ENCODE results near the gene PCF11.
"Not testable (repeated sequence)": the region's sequence is repeated elsewhere in the genome, so short reads cannot be mapped to it uniquely, and the experiment has no call there.

The PCF11 gene

DNA sequence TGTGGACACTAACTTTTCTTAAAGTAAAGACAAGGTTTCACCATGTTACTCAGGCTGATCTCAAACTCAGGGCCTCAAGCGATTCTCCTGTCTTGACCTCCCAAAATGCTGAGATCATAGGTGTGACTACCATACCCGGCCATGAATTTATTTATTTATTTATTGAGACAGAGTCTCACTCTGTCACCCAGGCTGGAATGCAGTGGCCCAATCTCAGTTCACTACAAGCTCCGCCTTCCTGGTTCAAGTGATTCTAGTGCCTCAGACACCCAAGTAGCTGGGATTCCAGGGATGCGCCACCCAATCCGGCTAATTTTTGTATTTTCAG is 29.7 kb upstream of the PCF11 start:
- H3K4me3 Mint-ChIP-seq: no peak overlapping the region
- no peak for DNase-seq

GRCh38 chr11:83132191-83132590 is 24.7 kb upstream of the PCF11 start:
- Mint-ChIP-seq H3K27me3 (no peaks in the 10 kb centered on the region), H3K4me1 (ENCODE audit: low read depth in 2 of 2) (no peaks in the 10 kb centered on the region), H3K27ac (no peak overlapping the region), H3K36me3 (ENCODE audit: insufficient read depth) (no peaks in the 10 kb centered on the region), H3K4me3 (no peak overlapping the region), H3K9me3 (no peaks in the 10 kb centered on the region)
- DNase-seq: no peak
- ATAC-seq (replicated peaks): no peak

More for the DNA sequence above, 29.7 kb upstream of the PCF11 start:
- H3K4me1 Mint-ChIP-seq (ENCODE audit: low read depth in 2 of 2): peaks cover 5 to 9% of the 10 kb centered on the region in 2 donors
- H3K36me3 Mint-ChIP-seq (ENCODE audit: insufficient read depth): no peaks in the 10 kb centered on the region
- no peaks in the 10 kb centered on the region for H3K9me3 Mint-ChIP-seq
- no peak for ATAC-seq (replicated peaks)
- no peak overlapping the region for H3K27ac Mint-ChIP-seq
- no peaks in the 10 kb centered on the region for H3K27me3 Mint-ChIP-seq

DNA sequence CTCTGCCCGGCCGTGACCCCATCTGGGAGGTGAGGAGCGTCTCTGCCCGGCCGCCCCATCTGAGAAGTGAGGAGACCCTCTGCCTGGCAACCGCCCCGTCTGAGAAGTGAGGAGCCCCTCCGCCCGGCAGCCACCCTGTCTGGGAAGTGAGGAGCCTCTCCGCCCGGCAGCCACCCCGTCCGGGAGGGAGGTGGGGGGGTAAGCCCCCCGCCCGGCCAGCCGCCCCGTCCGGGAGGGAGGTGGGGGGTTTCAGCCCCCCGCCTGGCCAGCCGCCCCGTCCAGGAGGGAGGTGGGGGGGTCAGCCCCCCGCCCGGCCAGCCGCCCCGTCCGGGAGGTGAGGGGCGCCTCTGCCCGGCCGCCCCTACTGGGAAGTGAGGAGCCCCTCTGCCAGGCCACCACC is 23.7 kb upstream of the PCF11 start:
- ATAC-seq (replicated peaks); H3K27ac Mint-ChIP-seq; H3K27me3 Mint-ChIP-seq; H3K36me3 Mint-ChIP-seq (ENCODE audit: insufficient read depth); H3K4me1 Mint-ChIP-seq (ENCODE audit: low read depth in 2 of 2); DNase-seq; H3K9me3 Mint-ChIP-seq; H3K4me3 Mint-ChIP-seq: not testable (repeated sequence)

DNA sequence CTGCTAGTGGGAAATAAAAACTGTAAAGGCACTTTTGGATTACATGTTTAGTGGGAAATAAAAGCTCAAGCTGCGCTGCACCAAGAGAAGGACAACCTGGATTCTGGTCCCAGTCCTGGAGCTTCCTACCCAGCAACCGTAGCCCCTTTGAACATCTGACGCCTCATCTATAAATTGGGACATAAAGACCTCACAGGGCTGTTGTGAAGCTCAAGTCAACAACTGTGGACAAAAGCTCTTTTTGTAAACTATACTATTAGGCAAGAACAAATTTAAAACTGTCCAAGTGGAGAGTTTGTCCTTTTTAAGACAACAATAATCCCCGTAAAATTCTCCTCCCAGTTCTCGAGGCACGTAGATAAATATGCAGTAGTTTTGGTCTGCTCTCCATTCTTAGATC is 17.6 kb upstream of the PCF11 start:
- peaks cover 3% of the 10 kb centered on the region for H3K36me3 Mint-ChIP-seq (ENCODE audit: insufficient read depth)
- no peaks in the 10 kb centered on the region for H3K27me3 Mint-ChIP-seq
- ATAC-seq (replicated peaks) (no peak), DNase-seq (no peak)
- no peaks in the 10 kb centered on the region for H3K4me1 Mint-ChIP-seq (ENCODE audit: low read depth in 2 of 2)
- H3K9me3 Mint-ChIP-seq: no peaks in the 10 kb centered on the region
- no peak overlapping the region for H3K27ac Mint-ChIP-seq
- H3K4me3 Mint-ChIP-seq: no peak overlapping the region

DNA sequence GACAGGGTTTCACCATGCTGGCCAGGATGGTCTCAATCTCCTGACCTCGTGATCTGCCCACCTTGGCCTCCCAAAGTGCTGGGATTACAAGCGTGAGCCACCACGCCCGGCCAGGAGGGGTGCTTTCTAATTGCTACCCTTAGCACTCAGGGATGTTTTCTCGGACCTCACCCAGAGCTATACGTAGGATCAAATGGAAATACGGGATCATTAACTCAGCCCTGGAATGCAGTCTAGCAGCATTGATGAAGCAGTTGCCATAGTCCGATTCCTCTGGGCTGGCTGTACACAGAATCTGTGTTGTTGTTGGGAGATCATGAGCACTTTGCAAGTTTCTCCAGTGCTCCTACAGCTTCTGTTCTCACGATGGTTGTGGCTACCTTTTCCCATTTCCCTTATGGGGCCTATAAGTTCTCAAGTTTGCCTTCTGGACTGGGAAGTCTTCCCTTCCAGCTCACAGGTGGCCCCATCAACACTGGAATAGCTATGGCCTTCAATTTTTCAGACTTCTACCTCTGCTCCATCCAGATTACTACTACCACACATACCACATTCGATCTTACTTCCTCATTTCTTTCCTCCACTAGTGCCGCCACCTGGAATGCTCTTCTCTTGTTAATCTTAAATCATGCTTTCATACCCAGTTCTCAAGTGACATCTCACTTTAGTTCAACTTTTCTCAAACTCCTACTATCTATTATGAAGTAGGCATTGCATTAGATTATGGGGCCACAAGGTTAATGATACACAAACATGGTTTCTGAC is 16.1 kb upstream of the PCF11 start:
- Mint-ChIP-seq H3K9me3 (no peaks in the 10 kb centered on the region), H3K27me3 (peaks cover 6 to 8% of the 10 kb centered on the region in 2 donors), H3K27ac (no peak overlapping the region), H3K36me3 (ENCODE audit: insufficient read depth) (peaks cover 3% of the 10 kb centered on the region), H3K4me1 (ENCODE audit: low read depth in 2 of 2) (no peaks in the 10 kb centered on the region), H3K4me3 (no peak overlapping the region)
- ATAC-seq (replicated peaks) (no peak), DNase-seq (no peak)

- Mint-ChIP-seq H3K36me3 (ENCODE audit: insufficient read depth) (no peaks in the 10 kb centered on the region), H3K27ac (no peak overlapping the region), H3K9me3 (no peaks in the 10 kb centered on the region), H3K4me3 (no peak overlapping the region), H3K4me1 (ENCODE audit: low read depth in 2 of 2) (no peaks in the 10 kb centered on the region), H3K27me3 (peaks cover 6 to 8% of the 10 kb centered on the region in 2 donors)
- ATAC-seq (replicated peaks) (no peak), DNase-seq (no peak)
Measured at GRCh38 chr11:83147895-83148294, 9.0 kb upstream of the PCF11 start.

DNA sequence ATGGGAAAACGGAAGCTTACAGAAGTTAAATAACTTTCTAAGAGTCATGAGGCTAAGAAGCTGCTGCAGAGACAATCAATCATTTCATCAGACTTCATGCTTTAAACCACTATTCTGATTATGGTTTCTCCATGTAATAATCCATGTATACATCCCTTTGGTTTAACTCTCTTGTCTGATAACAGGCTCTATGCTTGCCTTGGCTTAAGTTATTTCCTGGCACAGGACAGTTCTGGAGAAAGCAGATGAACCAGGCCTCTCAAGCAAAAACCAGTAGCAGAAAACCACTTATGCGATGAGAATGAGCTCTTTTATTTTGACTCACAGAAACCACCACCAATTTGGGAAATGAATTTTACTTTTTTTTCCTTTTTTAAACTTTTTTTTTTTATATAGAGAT is 6.5 kb upstream of the PCF11 start:
- H3K27ac Mint-ChIP-seq: no peak overlapping the region
- H3K4me3 Mint-ChIP-seq: no peak overlapping the region

DNA sequence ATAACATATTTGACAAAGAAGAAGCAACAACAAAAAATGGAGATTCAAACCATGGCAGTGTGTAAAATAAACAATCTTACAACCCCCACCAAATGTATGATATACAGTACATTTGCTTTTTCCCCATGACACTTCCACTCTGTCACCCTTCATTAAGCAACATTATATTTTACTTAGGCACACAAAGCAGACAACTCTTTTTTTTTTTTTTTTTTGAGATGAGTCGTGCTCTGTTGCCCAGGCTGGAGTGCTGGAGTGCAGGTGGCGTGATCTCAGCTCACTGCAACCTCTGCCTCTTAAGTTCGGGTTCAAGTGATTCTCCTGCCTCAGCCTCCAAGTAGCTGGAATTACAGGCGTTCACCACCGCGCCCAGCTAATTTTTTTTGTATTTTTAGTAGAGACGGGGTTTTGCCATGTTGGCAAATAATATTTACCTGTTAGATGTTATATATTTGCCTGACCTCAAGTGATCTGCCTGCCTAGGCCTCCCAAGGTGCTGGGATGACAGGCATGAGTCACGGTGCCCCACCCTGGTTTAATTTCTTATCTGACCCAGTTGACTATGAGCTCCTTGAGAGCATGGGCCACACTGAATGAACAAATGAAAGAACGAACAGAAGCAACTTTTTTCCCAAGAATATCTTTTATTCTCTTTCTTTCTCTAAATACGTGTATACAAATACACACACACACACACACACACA is 5.5 kb upstream of the PCF11 start:
- no peak overlapping the region for H3K4me3 Mint-ChIP-seq
- ATAC-seq (replicated peaks): no peak
- DNase-seq: no peak
- no peaks in the 10 kb centered on the region for H3K9me3 Mint-ChIP-seq
- no peaks in the 10 kb centered on the region for H3K4me1 Mint-ChIP-seq (ENCODE audit: low read depth in 2 of 2)
- no peaks in the 10 kb centered on the region for H3K27me3 Mint-ChIP-seq
- H3K27ac Mint-ChIP-seq: no peak overlapping the region
- H3K36me3 Mint-ChIP-seq (ENCODE audit: insufficient read depth): peaks cover 11% of the 10 kb centered on the region

More for the DNA sequence above, 6.5 kb upstream of the PCF11 start:
- H3K4me1 Mint-ChIP-seq (ENCODE audit: low read depth in 2 of 2): no peaks in the 10 kb centered on the region
- H3K9me3 Mint-ChIP-seq: no peaks in the 10 kb centered on the region
- peaks cover 2% of the 10 kb centered on the region for H3K36me3 Mint-ChIP-seq (ENCODE audit: insufficient read depth)
- no peak for DNase-seq
- ATAC-seq (replicated peaks): no peak
- H3K27me3 Mint-ChIP-seq: no peaks in the 10 kb centered on the region

- ATAC-seq (replicated peaks) (no peak), DNase-seq (no peak)
- H3K9me3 Mint-ChIP-seq: no peaks in the 10 kb centered on the region
- no peak overlapping the region for H3K4me3 Mint-ChIP-seq
- H3K27me3 Mint-ChIP-seq: no peaks in the 10 kb centered on the region
- no peaks in the 10 kb centered on the region for H3K4me1 Mint-ChIP-seq (ENCODE audit: low read depth in 2 of 2)
- H3K27ac Mint-ChIP-seq: no peak overlapping the region
- H3K36me3 Mint-ChIP-seq (ENCODE audit: insufficient read depth): peaks cover 20% of the 10 kb centered on the region
Measured at GRCh38 chr11:83152264-83152663, 4.7 kb upstream of the PCF11 start.

DNA sequence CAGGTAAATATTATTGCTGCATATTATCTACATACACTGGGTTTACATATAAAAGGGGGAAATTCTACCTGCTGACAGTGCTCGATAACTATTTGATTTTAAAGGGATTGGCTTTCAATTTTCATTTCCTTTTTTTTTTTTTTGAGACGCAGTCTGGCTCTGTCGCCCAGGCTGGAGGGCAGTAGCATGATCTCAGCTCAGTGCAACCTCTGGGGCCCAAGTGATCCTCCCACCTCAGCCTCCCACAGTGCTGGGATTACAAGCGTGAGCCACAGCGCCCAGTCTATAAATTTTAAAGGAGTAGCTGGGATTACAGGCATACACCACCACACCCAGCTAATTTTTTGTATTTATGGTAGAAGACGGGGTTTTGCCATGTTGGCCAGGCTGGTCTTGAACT is 3.2 kb upstream of the PCF11 start:
- H3K4me3 Mint-ChIP-seq: no peak overlapping the region

GRCh38 chr11:83156144-83156995 is 561 bp upstream of the PCF11 start:
- peaks cover 59% of the 10 kb centered on the region for H3K36me3 Mint-ChIP-seq (ENCODE audit: insufficient read depth)
- DNase-seq (peak; percentile 4 to 92 (median 91)), ATAC-seq (replicated peaks) (peak; percentile 86)
- peak overlapping the region; percentile 96 to 100 for H3K4me3 Mint-ChIP-seq
- peaks cover 14 to 26% of the 10 kb centered on the region in 2 donors for H3K4me1 Mint-ChIP-seq (ENCODE audit: low read depth in 2 of 2)
- H3K27ac Mint-ChIP-seq: peak overlapping the region; percentile 99 to 100
- H3K27me3 Mint-ChIP-seq: no peaks in the 10 kb centered on the region
- H3K9me3 Mint-ChIP-seq: no peaks in the 10 kb centered on the region

More for the DNA sequence above, 3.2 kb upstream of the PCF11 start:
- DNase-seq (no peak), ATAC-seq (replicated peaks) (no peak)
- Mint-ChIP-seq H3K27ac (no peak overlapping the region), H3K4me1 (ENCODE audit: low read depth in 2 of 2) (peaks cover 0 to 4% of the 10 kb centered on the region in 2 donors), H3K9me3 (no peaks in the 10 kb centered on the region), H3K27me3 (no peaks in the 10 kb centered on the region), H3K36me3 (ENCODE audit: insufficient read depth) (peaks cover 34% of the 10 kb centered on the region)

DNA sequence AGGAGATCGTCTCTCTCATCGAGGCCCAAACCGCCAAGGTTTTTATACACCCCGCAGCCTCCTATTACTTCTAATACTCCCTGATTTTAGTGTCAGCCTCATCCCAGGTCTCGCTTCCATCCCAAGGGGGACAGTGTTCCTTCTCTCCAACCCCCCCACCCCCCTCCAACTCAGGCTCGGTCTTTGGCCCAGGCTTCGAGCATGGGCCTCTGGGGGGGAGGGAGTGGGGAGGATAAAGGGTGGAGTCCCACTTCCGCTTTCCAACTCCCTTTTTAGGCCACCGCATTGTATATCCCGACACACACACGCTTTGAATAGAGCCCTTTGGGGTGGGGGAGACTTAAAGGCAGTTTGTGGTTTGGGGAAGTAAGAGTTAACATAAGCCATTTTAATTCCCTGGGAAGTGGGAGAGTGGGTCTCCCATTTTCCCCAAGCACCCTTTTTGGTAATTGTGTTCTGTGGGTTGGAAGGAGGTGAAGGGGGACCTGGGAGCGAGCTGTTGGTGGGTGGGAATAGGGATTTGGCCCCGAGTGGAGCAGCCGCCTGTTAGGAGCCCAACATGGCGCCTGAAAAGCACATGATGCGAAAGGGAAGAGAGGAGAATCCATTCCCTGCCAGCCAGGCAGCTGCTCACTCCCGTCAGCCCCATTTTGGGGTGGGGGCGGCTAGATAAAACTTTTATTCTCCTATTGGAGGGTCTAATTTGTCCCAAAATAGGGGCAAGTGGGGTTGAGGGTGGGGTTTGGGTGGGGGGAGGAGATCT is 844 bp downstream of the PCF11 start:
- Mint-ChIP-seq H3K9me3 (no peaks in the 10 kb centered on the region), H3K36me3 (ENCODE audit: insufficient read depth) (peaks cover 70% of the 10 kb centered on the region), H3K27me3 (no peaks in the 10 kb centered on the region)

DNA sequence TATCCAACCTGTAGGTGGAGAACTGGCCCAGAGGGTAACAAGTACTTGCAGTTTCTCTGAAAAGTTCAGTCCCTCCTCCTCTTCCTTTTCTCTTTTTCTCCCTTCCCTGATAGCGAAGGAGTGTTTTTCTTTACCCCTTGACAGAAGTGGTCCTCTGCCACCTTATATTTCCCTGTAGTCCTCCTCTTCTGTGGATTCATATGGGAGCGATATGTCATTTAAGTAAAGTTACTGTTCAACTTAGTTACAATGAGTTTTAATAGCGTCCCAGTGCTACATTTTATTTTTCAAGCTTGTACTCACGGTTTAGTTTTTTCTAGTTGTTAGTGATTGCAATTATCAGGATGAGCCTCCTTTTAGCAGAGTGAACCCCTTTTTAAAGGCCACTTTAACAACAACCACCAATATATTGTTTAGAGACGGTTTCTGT is 1.4 kb downstream of the PCF11 start:
- DNase-seq (no peak), ATAC-seq (replicated peaks) (no peak)
- H3K4me3 Mint-ChIP-seq: peak overlapping the region; percentile 96 to 100
- peaks cover 72% of the 10 kb centered on the region for H3K36me3 Mint-ChIP-seq (ENCODE audit: insufficient read depth)
- no peaks in the 10 kb centered on the region for H3K27me3 Mint-ChIP-seq
- no peaks in the 10 kb centered on the region for H3K9me3 Mint-ChIP-seq
- peaks cover 22 to 41% of the 10 kb centered on the region in 2 donors for H3K4me1 Mint-ChIP-seq (ENCODE audit: low read depth in 2 of 2)
- H3K27ac Mint-ChIP-seq: peak overlapping the region; percentile 99 to 100

More for the DNA sequence above, 844 bp downstream of the PCF11 start:
- no peak for ATAC-seq (replicated peaks)
- peak overlapping the region; percentile 96 to 100 for H3K4me3 Mint-ChIP-seq
- peak overlapping the region; percentile 99 to 100 for H3K27ac Mint-ChIP-seq
- DNase-seq: peak; percentile 15 to 43 (median 28)
- peaks cover 22 to 39% of the 10 kb centered on the region in 2 donors for H3K4me1 Mint-ChIP-seq (ENCODE audit: low read depth in 2 of 2)
